Liver (tissue), 9 donors: Measurements from ENCODE around the gene SEMA5A. TPM values are rescaled to one million over a fixed set of nuclear protein-coding genes. Genes with fewer than 3 reads are reported as not detected.

Source experiments
- DNase-seq: peaks from one replicate; pipeline ENCODE4 v3.0.0-alpha.2; 2017; ENCODE audit warnings: low spot score
- H3K27ac ChIP-seq, 2 donors: one replicate each; pipeline ENCODE4 v1.7.0; 2013; ENCODE audit warnings: inconsistent platforms in 2 of 2, low read length in 2 of 2, control low read depth in 1 of 2, low read depth in 1 of 2, mild to moderate bottlenecking in 1 of 2
- H3K27me3 ChIP-seq, 4 donors: one replicate each; pipeline versions ENCODE4 v1.6.1 to v1.7.0; 2013; ENCODE audit warnings: low read length in 3 of 4, inconsistent platforms in 1 of 4, mild to moderate bottlenecking in 1 of 4, moderate library complexity in 1 of 4; ENCODE audit not compliant: control insufficient read depth in 4 of 4, insufficient read depth in 4 of 4
- H3K36me3 ChIP-seq, 4 donors: one replicate each; pipeline versions ENCODE4 v1.6.1 to v1.7.0; 2013; ENCODE audit warnings: low read length in 3 of 4, mild to moderate bottlenecking in 3 of 4, low read depth in 1 of 4, moderate library complexity in 1 of 4; ENCODE audit not compliant: control insufficient read depth in 4 of 4, insufficient read depth in 3 of 4
- H3K4me1 ChIP-seq, 4 donors: one replicate each; pipeline versions ENCODE4 v1.6.1 to v1.7.0; 2013; ENCODE audit warnings: low read length in 3 of 4, mild to moderate bottlenecking in 3 of 4, moderate library complexity in 1 of 4; ENCODE audit not compliant: control insufficient read depth in 4 of 4, insufficient read depth in 4 of 4
- H3K4me3 ChIP-seq, 3 donors: one replicate each; pipeline versions ENCODE4 v1.6.1 to v1.7.0; 2013; ENCODE audit warnings: low read length in 3 of 3, control low read depth in 1 of 3, low read depth in 1 of 3, mild to moderate bottlenecking in 1 of 3
- H3K9ac ChIP-seq, 2 donors: one replicate each; pipeline ENCODE4 v1.7.0; 2013; ENCODE audit warnings: low read length in 2 of 2, mild to moderate bottlenecking in 2 of 2, moderate library complexity in 2 of 2, control low read depth in 1 of 2, low read depth in 1 of 2
- H3K9me3 ChIP-seq, 4 donors: one replicate each; pipeline versions ENCODE4 v1.6.1 to v1.7.0; 2013; ENCODE audit warnings: low read length in 3 of 4; ENCODE audit not compliant: control insufficient read depth in 4 of 4
- EGR1 ChIP-seq, 2 donors: IDR thresholded peaks; 2 replicates each; pipeline ENCODE4 v1.6.1; 2016 to 2018; ENCODE audit warnings: antibody characterized with exemption in 2 of 2, low read depth in 2 of 2
- FOXA1 ChIP-seq: IDR thresholded peaks from 2 replicates; pipeline ENCODE4 v1.6.1; 2016; ENCODE audit warnings: antibody characterized with exemption
- FOXA2 ChIP-seq: IDR thresholded peaks from 2 replicates; pipeline ENCODE4 v1.6.1; 2016; ENCODE audit warnings: antibody characterized with exemption
- GABPA ChIP-seq, 2 donors: IDR thresholded peaks in 1 of 2; conservative IDR thresholded peaks in 1 of 2; 2 replicates each; pipeline ENCODE4 v1.6.1; 2016; ENCODE audit warnings: antibody characterized with exemption in 2 of 2, mild to moderate bottlenecking in 1 of 2, moderate library complexity in 1 of 2
- HNF4A ChIP-seq, 2 donors: conservative IDR thresholded peaks; 2 replicates each; pipeline ENCODE4 v1.6.1; 2016; ENCODE audit warnings: antibody characterized with exemption in 2 of 2, mild to moderate bottlenecking in 2 of 2
- HNF4G ChIP-seq: IDR thresholded peaks from 2 replicates; pipeline ENCODE4 v1.6.1; 2016; ENCODE audit warnings: antibody characterized with exemption
- JUND ChIP-seq, 2 donors: IDR thresholded peaks; 2 replicates each; pipeline ENCODE4 v1.6.1; 2016; ENCODE audit warnings: antibody characterized with exemption in 2 of 2
- MAX ChIP-seq: IDR thresholded peaks from 2 replicates; pipeline ENCODE4 v1.6.1; 2016; ENCODE audit warnings: antibody characterized with exemption
- NR2F2 ChIP-seq: IDR thresholded peaks from 2 replicates; pipeline ENCODE4 v1.6.1; 2016; ENCODE audit warnings: antibody characterized with exemption
- RAD21 ChIP-seq, 2 donors: IDR thresholded peaks; 2 replicates each; pipeline ENCODE4 v1.6.1; 2016; ENCODE audit warnings: antibody characterized with exemption in 2 of 2, mild to moderate bottlenecking in 2 of 2
- RXRA ChIP-seq, 2 donors: IDR thresholded peaks; 2 replicates each; pipeline ENCODE4 v1.6.1; 2017 to 2018; ENCODE audit warnings: antibody characterized with exemption in 2 of 2, mild to moderate bottlenecking in 1 of 2
- SP1 ChIP-seq: IDR thresholded peaks from 2 replicates; pipeline ENCODE4 v1.6.1; 2018; ENCODE audit warnings: antibody characterized with exemption, mild to moderate bottlenecking
- TAF1 ChIP-seq: conservative IDR thresholded peaks from 2 replicates; pipeline ENCODE4 v1.6.1; 2016; ENCODE audit warnings: antibody characterized with exemption, mild to moderate bottlenecking
- YY1 ChIP-seq: IDR thresholded peaks from 2 replicates; pipeline ENCODE4 v1.6.1; 2016; ENCODE audit warnings: antibody characterized with exemption, mild to moderate bottlenecking
- WGBS: extraction: QIAGEN DNeasy Blood & Tissue Kit; methylation state at CpG from one replicate; pipeline ENCODE4 v1.1.7; 2013; 5-methylcytosine and 5-hydroxymethylcytosine counted together
- polyA plus RNA-seq, 2 donors: library from polyadenylated mRNA; stranded (reverse) in 1 of 2; unstranded in 1 of 2; fragments of 200-250 nt in 1 of 2; fragments of >200 nt in 1 of 2; fragmentation: Nextera tagmentation in 1 of 2; extraction: Ambion mirVana in 1 of 2; gene quantifications; one replicate each; pipeline versions ENCODE4 v1.2.1 to v1.2.3, GENCODE V29; 2013 to 2015
- total RNA-seq, 2 donors: library from RNA; depleted of rRNA; stranded (reverse); fragments of >200 nt; gene quantifications; one replicate each; pipeline ENCODE4 v1.2.3, GENCODE V29; 2014
- TF ChIP-seq, protein P1 (sequence below): IDR thresholded peaks from 2 replicates; pipeline ENCODE4 v1.6.1; 2016; ENCODE audit warnings: antibody characterized with exemption, mild to moderate bottlenecking
- TF ChIP-seq, protein P2 (sequence below): IDR thresholded peaks from 2 replicates; pipeline ENCODE4 v1.6.1; 2016; ENCODE audit warnings: antibody characterized with exemption
- TF ChIP-seq, protein P3 (sequence below): IDR thresholded peaks from 2 replicates; pipeline ENCODE4 v1.6.1; 2016; ENCODE audit warnings: antibody characterized with exemption
- TF ChIP-seq, protein P4 (sequence below): fragments of 150-350 bp; IDR thresholded peaks from 2 replicates; pipeline ENCODE4 v1.5.1; 2017; ENCODE audit warnings: improper control_type of control experiment, low read depth, low read length; ENCODE audit not compliant: missing input control
- donor health status: healthy.
- donor health status: healthy.
- donor health status: healthy.
- donor health status: healthy.
- donor health status: healthy.

The SEMA5A gene
- total and polyA plus RNA-seq, 4 donors: 1.1 to 5.8 (median 3.2) TPM

- 1% methylated on average over 82 of the region's 82 CpGs for WGBS
Measured at GRCh38 chr5:9545136-9545991, 511 bp downstream of the SEMA5A start.

More at GRCh38 chr5:9545136-9545991, 511 bp downstream of the SEMA5A start:
- Histone ChIP-seq H3K9me3 (no peaks in the 10 kb centered on the region), H3K27me3 (no peaks in the 10 kb centered on the region), H3K36me3 (peaks cover 0 to 6% (median 0%) of the 10 kb centered on the region in 4 donors), H3K9ac (peak overlapping the region in 1 of 2 donors; percentile 6), H3K4me3 (peak overlapping the region; percentile 56 to 89 (median 70)), H3K27ac (peak overlapping the region; percentile 30 to 58), H3K4me1 (peaks cover 5 to 19% (median 15%) of the 10 kb centered on the region in 4 donors)
- DNase-seq: no peak
- TF ChIP-seq MAX (no peak), HNF4A (conservative IDR thresholded peaks at IDR 0.05) (no peak), RXRA (IDR thresholded peaks at IDR 0.05) (no peak), HNF4G (no peak), JUND (IDR thresholded peaks at IDR 0.05) (no peak), NR2F2 (no peak), RAD21 (IDR thresholded peaks at IDR 0.05) (no peak), FOXA2 (no peak), EGR1 (IDR thresholded peaks at IDR 0.05; ENCODE audit: low read depth in 2 of 2) (no peak), FOXA1 (no peak), GABPA (IDR thresholded peaks at IDR 0.05 in 1 of 2, conservative IDR thresholded peaks at IDR 0.05 in 1 of 2) (no peak), TAF1 (no peak), YY1 (no peak), SP1 (no peak)
- TF ChIP-seq, protein P1, sequence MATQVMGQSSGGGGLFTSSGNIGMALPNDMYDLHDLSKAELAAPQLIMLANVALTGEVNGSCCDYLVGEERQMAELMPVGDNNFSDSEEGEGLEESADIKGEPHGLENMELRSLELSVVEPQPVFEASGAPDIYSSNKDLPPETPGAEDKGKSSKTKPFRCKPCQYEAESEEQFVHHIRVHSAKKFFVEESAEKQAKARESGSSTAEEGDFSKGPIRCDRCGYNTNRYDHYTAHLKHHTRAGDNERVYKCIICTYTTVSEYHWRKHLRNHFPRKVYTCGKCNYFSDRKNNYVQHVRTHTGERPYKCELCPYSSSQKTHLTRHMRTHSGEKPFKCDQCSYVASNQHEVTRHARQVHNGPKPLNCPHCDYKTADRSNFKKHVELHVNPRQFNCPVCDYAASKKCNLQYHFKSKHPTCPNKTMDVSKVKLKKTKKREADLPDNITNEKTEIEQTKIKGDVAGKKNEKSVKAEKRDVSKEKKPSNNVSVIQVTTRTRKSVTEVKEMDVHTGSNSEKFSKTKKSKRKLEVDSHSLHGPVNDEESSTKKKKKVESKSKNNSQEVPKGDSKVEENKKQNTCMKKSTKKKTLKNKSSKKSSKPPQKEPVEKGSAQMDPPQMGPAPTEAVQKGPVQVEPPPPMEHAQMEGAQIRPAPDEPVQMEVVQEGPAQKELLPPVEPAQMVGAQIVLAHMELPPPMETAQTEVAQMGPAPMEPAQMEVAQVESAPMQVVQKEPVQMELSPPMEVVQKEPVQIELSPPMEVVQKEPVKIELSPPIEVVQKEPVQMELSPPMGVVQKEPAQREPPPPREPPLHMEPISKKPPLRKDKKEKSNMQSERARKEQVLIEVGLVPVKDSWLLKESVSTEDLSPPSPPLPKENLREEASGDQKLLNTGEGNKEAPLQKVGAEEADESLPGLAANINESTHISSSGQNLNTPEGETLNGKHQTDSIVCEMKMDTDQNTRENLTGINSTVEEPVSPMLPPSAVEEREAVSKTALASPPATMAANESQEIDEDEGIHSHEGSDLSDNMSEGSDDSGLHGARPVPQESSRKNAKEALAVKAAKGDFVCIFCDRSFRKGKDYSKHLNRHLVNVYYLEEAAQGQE: no peak
- TF ChIP-seq, protein P2, sequence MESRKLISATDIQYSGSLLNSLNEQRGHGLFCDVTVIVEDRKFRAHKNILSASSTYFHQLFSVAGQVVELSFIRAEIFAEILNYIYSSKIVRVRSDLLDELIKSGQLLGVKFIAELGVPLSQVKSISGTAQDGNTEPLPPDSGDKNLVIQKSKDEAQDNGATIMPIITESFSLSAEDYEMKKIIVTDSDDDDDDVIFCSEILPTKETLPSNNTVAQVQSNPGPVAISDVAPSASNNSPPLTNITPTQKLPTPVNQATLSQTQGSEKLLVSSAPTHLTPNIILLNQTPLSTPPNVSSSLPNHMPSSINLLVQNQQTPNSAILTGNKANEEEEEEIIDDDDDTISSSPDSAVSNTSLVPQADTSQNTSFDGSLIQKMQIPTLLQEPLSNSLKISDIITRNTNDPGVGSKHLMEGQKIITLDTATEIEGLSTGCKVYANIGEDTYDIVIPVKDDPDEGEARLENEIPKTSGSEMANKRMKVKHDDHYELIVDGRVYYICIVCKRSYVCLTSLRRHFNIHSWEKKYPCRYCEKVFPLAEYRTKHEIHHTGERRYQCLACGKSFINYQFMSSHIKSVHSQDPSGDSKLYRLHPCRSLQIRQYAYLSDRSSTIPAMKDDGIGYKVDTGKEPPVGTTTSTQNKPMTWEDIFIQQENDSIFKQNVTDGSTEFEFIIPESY: no peak
- TF ChIP-seq, protein P3, sequence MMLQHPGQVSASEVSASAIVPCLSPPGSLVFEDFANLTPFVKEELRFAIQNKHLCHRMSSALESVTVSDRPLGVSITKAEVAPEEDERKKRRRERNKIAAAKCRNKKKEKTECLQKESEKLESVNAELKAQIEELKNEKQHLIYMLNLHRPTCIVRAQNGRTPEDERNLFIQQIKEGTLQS: no peak
- TF ChIP-seq, protein P4, sequence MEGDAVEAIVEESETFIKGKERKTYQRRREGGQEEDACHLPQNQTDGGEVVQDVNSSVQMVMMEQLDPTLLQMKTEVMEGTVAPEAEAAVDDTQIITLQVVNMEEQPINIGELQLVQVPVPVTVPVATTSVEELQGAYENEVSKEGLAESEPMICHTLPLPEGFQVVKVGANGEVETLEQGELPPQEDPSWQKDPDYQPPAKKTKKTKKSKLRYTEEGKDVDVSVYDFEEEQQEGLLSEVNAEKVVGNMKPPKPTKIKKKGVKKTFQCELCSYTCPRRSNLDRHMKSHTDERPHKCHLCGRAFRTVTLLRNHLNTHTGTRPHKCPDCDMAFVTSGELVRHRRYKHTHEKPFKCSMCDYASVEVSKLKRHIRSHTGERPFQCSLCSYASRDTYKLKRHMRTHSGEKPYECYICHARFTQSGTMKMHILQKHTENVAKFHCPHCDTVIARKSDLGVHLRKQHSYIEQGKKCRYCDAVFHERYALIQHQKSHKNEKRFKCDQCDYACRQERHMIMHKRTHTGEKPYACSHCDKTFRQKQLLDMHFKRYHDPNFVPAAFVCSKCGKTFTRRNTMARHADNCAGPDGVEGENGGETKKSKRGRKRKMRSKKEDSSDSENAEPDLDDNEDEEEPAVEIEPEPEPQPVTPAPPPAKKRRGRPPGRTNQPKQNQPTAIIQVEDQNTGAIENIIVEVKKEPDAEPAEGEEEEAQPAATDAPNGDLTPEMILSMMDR: no peak
